Vagina (tissue), 2 donors: ENCODE data around the gene HDHD5.

ENCODE experiments used
- POLR2A ChIP-seq, 2 donors: fragments of 450-650 bp; IDR thresholded peaks; one replicate each; pipeline ENCODE4 v1.6.1; 2017; ENCODE audit warnings: antibody characterized with exemption in 2 of 2, mild to moderate bottlenecking in 2 of 2, moderate library complexity in 2 of 2
- POLR2AphosphoS5 ChIP-seq, 2 donors: sonication (generic); formaldehyde crosslinking; IDR thresholded peaks; one replicate each; pipeline ENCODE4 v1.9.0; 2017; ENCODE audit warnings: antibody characterized with exemption in 2 of 2, mild to moderate bottlenecking in 2 of 2, low read depth in 1 of 2; ENCODE audit not compliant: insufficient read depth in 1 of 2
- TF ChIP-seq, protein P1 (sequence below), 3 experiments: fragments of 450-650 bp in 2 of 3; fragments of 200-600 bp in 1 of 3; sonication (generic) in 1 of 3; IDR thresholded peaks; one replicate each; pipeline ENCODE4 v1.5.1; 2017 to 2019; ENCODE audit warnings: antibody characterized with exemption in 3 of 3, mild to moderate bottlenecking in 2 of 3, moderate library complexity in 2 of 3

GRCh38 chr22:17109113-17109865, 49.8 kb downstream of the HDHD5 start:
- TF ChIP-seq, protein P1, sequence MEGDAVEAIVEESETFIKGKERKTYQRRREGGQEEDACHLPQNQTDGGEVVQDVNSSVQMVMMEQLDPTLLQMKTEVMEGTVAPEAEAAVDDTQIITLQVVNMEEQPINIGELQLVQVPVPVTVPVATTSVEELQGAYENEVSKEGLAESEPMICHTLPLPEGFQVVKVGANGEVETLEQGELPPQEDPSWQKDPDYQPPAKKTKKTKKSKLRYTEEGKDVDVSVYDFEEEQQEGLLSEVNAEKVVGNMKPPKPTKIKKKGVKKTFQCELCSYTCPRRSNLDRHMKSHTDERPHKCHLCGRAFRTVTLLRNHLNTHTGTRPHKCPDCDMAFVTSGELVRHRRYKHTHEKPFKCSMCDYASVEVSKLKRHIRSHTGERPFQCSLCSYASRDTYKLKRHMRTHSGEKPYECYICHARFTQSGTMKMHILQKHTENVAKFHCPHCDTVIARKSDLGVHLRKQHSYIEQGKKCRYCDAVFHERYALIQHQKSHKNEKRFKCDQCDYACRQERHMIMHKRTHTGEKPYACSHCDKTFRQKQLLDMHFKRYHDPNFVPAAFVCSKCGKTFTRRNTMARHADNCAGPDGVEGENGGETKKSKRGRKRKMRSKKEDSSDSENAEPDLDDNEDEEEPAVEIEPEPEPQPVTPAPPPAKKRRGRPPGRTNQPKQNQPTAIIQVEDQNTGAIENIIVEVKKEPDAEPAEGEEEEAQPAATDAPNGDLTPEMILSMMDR (IDR thresholded peaks at IDR 0.05): no peak
- no peak for TF ChIP-seq POLR2AphosphoS5 (IDR thresholded peaks at IDR 0.05; ENCODE audit: insufficient read depth in 1 of 2, low read depth in 1 of 2)
- no peak for TF ChIP-seq POLR2A (IDR thresholded peaks at IDR 0.05)
